Measurements from ENCODE around the gene DENND10.
"Not testable (repeated sequence)": the region's sequence is repeated elsewhere in the genome, so short reads cannot be mapped to it uniquely, and the experiment has no call there.

The DENND10 gene

DNA sequence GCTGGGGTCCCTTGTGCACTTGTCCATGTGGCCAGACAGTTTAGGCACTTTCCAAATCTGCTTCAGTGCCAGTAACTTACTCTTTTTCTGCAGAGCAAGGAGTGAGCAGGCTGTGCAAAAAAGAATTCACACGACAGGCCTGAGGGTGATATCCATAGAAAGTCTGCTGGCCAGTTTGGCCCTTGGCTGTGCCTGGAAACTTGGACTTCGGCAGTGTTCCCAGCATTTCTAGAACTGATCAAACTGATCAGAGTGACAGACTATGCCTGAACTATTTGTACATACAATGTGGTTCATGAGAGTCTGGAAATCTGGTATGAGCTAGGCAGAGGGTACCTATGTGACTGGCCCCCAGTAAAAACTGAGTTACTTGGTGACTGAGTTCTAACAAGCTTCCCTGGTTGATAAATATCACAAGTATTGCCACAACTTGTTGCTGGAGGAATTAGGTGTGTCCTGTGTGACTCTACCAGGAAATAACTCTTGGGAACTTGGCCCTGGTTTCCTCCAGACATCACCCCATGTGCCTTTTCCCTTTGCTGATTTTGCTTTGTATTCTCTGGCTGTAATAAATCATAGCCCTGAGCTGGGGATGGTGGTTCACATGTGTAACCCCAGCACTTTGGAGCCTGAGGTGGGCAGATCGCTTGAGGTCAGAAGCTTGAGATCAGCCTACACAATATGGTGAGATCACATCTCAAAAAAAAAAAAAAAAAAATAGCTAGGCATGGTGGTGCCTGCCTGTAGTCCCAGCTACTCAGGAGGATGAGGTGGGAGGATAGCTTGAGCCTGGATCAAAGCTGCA, 3.3 kb upstream of the DENND10 start:
- no peak for DNase-seq

DNA sequence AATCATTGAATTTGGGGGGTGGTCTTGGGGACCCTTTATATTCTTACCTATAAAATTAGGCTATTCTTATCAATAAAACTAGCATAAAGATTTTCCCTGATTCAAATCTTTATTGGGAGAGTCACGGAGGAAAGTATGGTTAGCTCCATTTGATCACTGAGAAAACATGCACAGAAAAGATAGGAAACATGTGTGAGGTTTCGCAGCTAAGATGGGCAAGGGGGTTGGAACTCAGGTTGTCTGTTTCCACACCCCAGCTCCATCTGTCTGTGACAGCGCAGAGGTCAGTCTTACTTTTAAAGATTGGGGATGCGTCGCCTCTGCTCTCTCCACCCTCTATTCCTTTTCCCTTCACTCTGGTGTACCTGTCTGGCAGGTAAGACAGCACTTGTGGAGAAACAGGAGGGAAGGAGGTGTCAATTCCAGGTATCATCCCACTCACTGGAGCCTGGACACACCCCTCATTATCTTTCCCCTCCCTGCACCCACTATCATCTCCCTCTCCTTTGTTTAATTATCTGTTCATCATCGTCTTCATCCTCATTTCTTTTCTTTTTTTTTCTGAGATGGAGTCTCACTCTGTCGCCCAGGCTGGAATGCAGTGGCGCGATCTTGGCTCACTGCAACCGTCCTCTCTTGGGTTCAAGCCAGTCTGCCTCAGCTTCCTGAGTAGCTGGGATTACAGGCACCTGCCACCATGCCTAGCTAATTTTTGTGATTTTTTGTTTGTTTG, 2.4 kb upstream of the DENND10 start:
- no peak for DNase-seq

DNA sequence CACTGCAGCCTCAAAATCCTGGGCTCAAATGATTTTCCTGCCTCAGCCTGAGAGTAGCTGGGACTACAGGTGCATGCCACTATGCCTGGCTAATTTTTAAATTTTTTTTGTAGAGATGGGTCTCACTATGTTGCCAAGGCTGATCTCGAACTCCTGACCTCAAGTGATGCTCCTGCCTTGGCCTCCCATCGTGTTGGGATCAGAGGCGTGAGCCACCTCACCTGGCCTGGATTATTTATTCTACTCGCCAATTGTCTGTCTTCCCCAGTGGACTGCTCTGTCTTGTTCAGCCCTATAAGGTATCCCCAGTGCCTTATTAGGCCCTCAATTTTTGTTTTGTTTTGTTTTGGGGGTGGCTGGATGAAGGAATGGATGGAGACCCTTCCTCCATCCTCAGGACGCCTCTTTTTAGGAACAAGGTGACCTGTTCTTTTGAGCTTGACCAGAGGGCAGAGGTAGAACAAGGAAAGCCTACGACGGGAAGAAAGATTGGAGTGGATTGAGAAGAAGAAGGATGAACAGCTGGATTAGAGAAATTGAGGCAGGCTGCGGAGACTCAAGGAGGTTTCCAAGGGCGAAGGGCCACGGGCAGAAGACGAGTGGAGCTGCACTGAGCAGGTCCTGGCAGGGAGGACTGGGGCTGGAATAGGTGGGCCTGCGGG, 541 bp upstream of the DENND10 start:
- DNase-seq: no peak

DNA sequence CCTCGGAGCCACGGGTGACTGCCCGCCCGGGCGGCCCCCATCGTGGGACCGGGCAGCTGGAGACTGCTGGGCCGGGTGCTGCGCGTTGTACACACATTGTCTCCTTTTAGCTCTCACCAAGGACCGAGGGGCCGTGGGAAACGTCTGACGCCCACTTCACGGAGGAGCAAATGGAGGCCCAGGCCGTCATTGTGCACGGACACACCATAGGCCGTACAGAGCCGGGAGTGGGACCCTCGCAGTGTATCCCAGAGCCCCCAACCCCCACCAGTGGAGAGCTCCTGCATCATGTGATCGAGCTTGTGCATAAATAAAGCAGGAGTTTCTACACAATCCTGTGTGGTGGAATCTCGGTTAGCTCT, 722 bp downstream of the DENND10 start:
- peak in 1 of 4 experiments; percentile 4 for DNase-seq

DNA sequence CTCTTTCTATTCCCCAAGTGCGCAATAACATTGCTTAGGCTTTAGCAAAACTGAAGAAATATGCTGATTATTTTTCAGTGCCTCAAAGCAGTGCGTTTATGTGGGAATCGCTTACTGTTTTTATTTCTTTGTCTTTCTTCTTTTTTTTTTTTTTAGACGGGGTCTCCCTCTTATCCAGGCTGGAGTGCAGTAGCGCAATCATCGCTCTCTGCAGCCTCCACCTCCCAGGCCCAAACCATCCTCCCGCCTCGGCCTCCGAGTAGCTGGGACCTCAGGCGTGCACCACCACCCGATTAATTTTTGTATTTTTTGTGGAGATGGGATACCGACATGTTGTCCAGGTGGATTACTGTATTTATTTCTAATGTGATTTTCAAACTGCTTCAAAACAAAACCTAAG, 1.2 kb downstream of the DENND10 start:
- no peak for DNase-seq

DNA sequence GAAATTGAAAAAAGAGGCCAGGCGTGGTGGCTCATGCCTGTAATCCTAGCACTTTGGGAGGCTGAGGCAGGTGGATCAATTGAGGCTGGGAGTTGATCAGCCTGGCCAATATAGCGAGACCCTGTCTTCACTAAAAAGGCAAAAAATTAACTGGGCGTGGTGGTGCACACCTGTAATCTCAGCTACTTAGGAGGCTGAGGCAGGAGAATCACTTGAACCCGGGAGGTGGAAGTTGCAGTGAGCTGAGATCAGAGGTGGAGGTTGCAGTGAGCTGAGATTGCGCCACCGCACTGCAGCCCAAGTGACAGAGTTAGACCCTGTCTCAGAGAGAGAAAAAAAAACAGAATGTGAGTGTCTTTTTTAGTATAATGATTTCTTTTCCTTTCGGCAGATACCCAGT, 2.0 kb downstream of the DENND10 start:
- not testable (repeated sequence) for DNase-seq

DNA sequence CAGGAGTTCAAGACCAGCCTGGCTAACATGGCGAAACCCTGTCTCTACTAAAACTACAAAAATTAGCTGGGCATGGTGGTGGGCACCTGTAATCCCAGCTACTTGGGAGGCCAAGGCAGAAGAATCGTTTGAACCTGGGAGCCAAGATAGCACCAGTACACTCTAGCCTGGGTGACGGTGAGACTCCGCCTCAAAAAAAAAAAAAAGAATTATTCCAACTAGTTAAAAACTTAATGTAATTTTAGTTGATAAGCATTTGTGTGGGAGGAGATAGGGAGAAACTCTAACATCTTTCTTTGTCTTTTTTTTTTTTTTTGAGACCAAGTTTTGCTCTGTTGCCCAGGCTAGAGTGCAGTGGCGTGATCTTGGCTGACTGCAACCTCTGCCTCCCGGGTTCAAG, 3.2 kb downstream of the DENND10 start:
- DNase-seq: not testable (repeated sequence)

DNA sequence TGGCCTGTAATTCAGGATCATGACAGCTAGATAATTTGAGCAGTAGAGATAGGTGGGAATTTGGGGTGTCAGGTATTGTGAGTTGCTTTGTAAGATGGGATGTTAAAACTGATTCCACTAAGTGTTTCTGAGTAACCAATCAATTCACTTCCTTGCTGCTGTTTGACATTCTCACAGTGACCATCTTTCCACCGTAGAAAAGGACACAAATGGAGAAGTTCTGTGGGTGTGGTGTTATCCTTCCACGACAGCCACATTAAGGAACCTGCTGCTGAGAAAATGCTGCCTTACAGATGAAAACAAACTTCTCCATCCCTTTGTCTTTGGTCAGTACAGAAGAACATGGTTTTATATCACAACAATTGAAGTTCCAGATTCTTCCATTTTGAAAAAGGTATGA, 3.9 kb downstream of the DENND10 start:
- not testable (repeated sequence) for DNase-seq

DNA sequence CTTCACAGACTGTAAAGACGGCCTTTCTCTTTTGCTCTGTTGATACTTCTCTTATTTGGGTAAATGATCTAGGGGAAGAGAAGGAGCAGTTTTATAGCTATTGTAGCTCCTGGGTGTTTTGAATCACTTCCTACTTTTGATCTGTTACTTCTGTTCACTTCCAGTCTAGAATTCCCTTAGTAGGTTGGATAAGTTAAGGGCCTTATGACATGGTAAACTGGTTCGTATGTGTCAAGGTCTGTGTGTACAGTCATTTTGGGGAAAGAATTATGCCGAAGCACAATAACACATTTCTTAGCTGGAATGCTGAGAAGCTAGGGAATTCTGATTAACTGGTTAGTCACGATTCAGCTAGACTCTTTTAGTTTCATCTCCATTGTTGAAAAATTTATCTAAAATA, 8.1 kb downstream of the DENND10 start:
- no peak for DNase-seq

DNA sequence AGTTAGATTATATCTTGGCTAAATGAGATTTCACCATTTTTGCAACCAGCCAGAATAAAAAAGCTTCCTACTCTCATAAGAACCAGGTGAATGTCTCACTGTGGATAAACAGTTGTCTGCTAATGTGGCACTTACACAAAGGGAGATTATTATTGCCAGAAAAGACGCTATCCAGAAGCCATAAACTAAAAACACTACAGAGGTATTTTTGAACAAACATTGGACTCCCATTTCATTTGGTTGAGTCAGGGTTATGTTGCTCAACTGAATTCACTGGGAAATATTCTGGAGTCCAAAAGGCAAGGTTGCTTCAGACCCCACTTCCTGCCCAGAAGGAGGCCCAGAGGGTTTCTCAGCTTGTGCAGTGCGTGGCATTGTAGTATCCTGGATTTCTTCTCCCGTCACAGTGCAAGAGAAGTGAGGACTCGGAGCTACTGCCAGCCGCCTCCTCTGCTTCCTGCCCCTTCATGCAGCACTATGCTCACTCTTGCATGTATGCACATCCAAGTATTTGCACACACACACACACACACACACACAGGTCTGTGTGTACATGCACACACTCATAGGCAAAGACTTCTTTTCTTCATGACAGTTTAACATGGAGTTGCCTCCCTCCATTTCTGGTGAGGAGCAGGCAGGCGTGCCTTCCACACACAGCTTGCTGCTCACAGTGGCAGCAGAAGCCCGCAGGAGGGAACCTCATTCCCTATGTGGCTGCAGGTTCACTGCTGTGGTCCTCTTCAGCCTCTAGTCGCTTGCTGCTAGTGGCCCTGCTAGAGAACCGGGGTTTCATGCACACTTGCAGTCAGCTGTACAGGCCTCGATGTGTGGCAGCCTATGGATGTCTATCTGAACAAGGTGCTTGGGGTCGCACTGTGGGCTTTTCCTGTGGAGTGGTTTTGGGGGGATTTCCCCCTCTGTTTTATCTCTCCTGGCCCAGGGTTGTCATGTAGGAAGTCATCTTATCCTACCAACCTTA, 10.1 kb downstream of the DENND10 start:
- no peak for DNase-seq

DNA sequence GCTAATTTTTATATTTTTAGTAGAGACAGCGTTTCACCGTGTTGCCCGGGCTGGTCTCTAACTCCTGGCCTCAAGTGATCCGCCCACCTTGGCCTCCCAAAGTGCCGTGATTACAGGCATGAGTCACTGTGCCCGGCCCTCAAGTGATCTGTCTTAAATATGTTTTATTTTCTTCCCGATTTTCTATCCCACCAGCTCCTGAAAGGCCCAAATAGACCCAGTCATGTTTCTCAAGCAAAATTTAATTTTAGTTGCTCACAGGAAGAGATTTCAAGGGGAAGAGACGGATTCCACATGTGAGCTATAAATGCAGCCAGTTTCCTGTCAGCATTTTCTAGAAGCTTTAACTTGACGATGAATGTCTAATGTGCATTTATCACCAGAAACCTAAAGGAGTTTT, 12.0 kb downstream of the DENND10 start:
- DNase-seq: no peak

DNA sequence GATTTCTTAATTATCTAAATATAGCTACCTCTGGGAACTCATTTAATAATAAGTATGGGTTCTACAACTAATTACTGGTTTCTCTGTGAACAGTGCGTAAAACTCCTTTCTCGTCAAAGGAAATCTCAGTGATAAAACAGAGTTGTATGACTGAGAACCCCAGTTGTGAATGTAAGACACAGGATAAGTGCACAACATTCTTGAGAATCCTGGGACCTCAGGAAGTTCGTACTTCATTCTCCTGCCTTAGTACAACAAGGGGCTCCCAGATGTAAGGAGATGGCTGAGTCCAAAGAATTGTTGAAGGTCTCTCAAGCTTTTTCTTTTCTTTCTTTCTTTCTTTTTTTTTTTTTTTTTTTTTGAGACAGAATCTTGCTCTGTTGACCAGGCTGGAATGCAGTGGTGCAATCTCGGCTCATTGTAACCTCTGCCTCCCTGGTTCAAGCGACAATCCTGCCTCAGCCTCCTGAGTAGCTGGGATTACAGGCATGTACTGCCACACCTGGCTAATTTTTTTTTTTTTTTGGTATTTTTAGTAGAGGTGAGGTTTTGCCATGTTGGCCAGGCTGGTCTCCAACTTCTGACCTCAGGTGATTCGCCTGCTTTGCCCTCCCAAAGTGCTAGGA, 12.5 kb downstream of the DENND10 start:
- DNase-seq: no peak

DNA sequence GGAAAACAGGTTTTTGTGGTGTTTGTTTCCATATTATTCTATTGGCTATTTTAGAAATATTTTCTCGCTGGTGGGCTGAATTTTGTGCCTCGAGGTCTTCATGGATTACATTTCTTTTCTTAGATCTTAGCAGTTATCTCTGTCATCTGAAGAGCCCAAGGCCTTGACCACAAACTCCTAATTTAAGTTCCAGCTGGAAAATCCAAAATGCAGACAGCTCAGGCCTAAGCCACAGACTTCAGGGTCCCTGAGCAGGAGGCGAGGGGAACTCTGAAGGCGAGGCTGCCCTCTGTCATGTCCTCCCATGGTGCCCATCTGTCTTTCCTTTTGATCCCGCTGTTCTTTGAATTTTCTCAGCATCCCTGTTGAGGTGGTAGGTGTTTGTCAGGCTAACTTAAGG, 14.3 kb downstream of the DENND10 start:
- no peak for DNase-seq

DNA sequence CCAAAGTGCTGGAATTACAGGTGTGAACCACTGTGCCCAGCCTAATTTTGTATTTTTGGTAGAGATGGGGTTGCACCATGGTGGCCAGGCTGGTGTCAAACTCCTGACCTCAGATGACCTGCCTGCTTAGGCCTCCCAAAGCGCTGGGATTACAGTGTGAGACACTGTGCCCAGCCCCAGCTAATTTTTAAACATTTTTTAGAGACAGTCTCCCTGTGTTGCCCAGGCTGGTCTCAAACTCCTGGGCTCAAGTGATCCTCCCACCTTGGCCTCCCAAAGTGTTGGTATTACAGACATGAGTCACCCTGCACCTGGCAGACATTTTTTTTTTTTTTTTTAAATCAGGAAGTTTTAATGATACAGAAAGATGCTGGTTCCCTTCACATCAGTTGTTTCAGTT, 15.5 kb downstream of the DENND10 start:
- no peak for DNase-seq

DNA sequence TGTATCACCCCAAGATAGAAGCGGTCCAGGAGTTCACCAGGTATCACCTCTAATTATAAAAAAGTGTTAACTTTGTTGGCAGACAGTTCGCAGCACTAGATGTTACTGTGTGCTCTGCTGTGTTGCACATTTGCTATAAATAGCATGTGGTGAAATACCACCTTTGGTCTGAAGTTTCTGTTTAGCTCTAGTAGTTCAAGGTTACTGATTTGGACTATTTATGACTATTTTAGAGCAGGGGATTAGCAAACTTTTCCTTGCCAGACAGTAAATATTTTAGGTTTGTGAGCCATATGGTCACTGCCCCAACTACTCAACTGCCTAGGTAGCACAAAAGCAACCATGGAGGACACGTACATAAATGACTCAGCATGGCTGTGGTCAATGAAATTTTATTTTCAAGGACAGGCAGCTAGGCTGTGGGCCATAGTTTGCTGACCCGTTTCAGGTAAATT, 16.5 kb downstream of the DENND10 start:
- no peak for DNase-seq

DNA sequence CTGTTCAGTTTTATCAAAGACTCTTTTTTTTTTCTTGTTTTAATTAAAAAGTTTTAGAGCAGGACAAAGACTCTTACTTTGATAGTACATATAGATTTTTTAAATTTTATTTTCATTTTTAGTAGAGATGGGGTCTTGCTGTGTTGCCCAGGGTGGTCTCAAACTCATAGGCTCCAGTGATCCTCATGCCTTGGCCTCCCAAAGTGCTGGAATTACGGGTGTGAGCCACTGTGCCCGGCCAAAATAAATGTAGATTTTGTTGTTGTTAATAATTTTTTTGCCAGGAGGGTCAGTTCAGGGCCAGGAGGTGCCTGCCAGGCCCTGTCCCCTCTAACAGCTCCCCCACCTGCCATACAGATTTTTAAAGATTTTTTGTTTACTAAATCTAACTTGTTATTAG, 17.0 kb downstream of the DENND10 start:
- no peak for DNase-seq

DNA sequence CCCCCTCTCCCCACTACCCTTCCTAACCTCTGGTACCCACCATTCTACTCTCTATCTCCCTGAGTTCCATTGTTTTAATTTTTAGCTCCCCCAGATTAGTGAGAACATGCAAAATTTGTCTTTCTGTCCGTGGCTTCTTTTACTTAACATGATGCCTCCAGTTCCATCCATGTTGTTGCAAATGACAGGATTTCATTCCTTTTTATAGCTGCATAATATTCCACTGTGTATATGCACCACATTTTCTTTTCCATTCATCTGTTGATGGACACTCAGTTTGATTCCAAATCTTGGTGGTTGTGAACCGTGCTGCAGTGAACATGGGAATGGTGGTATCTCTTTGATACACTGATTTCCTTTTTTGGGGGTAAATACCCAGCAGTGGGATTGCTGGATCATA, 22.0 kb downstream of the DENND10 start:
- DNase-seq: no peak

DNA sequence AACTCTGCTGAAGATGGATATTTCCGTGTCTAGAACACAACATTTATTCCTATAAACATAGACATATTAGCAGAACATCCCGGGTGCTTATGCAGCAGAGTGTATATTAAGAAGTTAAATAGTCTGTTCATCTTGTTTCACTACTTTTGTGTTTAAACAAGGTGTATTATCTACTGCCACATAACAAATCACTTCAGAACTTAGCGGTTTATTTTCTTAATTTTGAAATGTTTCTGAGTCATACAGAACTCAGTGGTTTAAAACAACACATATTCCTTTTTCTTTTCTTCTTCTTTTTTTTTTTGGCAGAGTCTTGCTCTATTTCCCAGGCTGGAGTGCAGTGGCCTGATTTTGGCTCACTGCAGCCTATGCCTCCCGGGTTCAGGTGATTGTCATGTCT, 25.8 kb downstream of the DENND10 start:
- no peak for DNase-seq

DNA sequence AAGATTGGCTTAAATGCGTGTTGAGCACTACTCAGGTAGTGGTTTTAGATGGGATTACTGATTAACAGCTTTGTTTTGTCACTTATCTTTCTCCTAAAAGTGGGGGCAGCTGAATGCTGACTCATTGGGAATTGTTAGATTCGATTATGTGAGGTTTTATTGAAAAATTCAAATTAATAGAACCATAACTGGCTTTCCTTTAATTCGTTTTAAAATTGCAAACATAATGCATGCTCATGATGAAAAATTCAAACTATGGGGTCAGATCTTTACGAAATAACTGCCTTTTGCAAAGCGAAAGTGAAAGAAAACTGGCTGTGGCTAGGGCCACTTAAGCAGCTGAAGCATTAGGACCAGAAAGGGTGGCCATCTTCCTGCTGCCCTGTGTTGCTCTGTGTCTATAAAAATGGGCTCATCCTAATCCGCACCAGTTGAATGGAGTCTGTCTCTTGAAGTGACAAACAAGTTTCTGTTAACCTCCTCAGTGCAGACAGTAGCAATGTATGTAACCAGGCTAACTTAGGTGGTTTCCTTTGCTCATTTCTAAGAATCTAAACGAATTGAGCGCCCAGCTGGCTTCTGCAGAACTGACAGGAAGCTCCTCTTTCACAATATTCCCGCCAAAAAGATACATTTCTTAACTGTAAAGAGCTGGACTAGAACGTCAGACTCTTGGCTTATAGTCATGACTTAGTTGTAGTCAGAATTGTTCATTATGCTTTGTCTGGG, 27.8 kb downstream of the DENND10 start:
- no peak for DNase-seq

DNA sequence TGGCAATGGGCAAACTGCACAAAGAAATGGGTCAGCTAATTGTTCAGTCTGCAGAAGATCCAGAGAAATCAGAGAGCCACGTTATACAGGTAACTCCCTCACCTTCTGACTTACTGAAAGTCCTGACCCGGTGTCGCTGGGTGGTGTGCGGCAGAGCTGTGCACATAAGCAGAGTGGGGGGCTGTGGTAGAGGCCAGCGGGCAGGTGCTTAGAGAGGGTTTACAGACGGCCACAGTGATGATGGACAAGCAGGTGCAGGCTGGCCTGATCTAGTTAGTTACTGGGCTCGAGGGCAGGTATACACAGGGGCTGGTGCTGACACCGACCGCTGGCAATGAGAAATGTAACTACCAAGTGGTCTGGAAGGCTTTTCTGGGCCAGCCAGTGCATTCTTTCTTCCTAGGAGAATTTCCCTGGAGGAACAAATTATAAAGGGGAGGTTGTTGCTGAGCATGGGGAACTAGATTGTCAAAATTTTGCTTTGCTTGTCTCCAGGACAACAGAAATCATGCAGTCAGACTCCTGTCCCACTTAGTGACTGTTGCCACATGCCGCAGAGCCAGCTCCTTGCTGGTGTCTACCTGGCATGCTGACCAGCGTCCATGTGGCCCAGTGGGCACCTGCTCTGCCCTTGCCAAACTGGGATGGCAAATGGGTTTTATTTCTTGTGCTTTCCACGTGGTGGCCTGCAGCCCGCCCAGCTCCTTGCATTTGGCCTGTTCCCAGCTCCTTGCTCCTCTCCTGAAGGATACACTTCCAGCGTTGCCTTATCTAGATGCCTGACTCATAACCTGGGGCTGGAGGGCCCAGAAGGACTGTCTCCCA, 28.8 kb downstream of the DENND10 start:
- no peak for DNase-seq

DNA sequence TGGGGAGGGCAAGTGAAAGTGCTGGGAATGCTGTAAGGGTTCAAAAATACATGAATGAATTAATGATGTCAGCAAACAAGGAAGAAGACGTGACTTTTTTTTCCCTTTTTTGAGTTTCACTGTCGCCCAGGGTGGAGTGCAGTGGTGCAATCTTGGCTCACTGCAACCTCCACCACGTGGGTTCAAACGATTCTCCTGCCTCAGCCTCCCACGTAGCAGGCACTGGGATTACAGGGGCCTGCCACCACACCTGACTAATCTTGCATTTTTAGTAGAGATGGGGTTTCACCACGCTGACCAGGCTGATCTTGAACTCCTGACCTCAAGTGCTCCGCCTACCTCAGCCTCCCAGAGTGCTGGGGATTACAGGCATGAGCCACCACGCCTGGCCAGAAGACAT, 30.0 kb downstream of the DENND10 start:
- DNase-seq: no peak

Data from activated naive CD4-positive, alpha-beta T cell (primary cell).